Heart left ventricle (tissue), 16 donors: ENCODE measurements around the gene EVPL. TPM values are rescaled to one million over a fixed set of nuclear protein-coding genes. Genes with fewer than 3 reads are reported as not detected.

Experiments used
- ATAC-seq, 4 donors: fragments of 200-7000 bp; cut with Tn5 transposase; one replicate each; pipeline ENCODE4 v1.9.1; 2020 to 2022; ENCODE audit warnings: moderate library complexity in 4 of 4, mild to moderate bottlenecking in 3 of 4, moderate number of reproducible peaks in 1 of 4
- DNase-seq, 5 donors: peaks; one replicate each; pipeline ENCODE4 v3.0.0-alpha.2; 2020
- H3K27ac ChIP-seq, 12 donors: fragments of 200-600 bp; sonication (generic) in 4 of 12; one replicate each; pipeline versions ENCODE4 v1.5.0 to v1.8.0; 2016 to 2022; ENCODE audit warnings: mild to moderate bottlenecking in 2 of 12
- H3K27me3 ChIP-seq, 9 donors: fragments of 200-600 bp; sonication (generic) in 2 of 9; one replicate each; pipeline versions ENCODE4 v1.5.1 to v1.8.0; 2016 to 2022; ENCODE audit warnings: mild to moderate bottlenecking in 3 of 9
- H3K36me3 ChIP-seq, 9 donors: fragments of 200-600 bp; sonication (generic) in 2 of 9; one replicate each; pipeline versions ENCODE4 v1.5.0 to v1.8.0; 2018 to 2022; ENCODE audit warnings: mild to moderate bottlenecking in 2 of 9
- H3K4me1 ChIP-seq, 12 donors: fragments of 200-600 bp; sonication (generic) in 4 of 12; one replicate each; pipeline versions ENCODE4 v1.5.0 to v1.8.0; 2016 to 2022; ENCODE audit warnings: mild to moderate bottlenecking in 3 of 12
- H3K4me3 ChIP-seq, 12 donors: fragments of 200-600 bp; sonication (generic) in 4 of 12; one replicate each; pipeline versions ENCODE4 v1.5.0 to v1.8.0; 2017 to 2022; ENCODE audit warnings: mild to moderate bottlenecking in 9 of 12, moderate library complexity in 4 of 12
- H3K9me3 ChIP-seq, 12 donors: fragments of 200-600 bp; sonication (generic) in 4 of 12; one replicate each; pipeline versions ENCODE4 v1.5.0 to v1.8.0; 2016 to 2022; ENCODE audit warnings: mild to moderate bottlenecking in 1 of 12
- CTCF ChIP-seq, 12 donors: fragments of 200-600 bp; sonication (generic) in 4 of 12; IDR thresholded peaks; one replicate each; pipeline versions ENCODE4 v1.5.0 to v1.8.0; 2018 to 2022; ENCODE audit warnings: antibody characterized with exemption in 12 of 12, mild to moderate bottlenecking in 5 of 12
- POLR2A ChIP-seq, 2 donors: fragments of 450-650 bp; IDR thresholded peaks; one replicate each; pipeline ENCODE4 v1.6.1; 2017; ENCODE audit warnings: antibody characterized with exemption in 2 of 2, mild to moderate bottlenecking in 2 of 2, moderate library complexity in 2 of 2
- WGBS, 4 donors: extraction: QIAGEN DNeasy Blood & Tissue Kit in 2 of 4; methylation state at CpG; one replicate each; pipeline versions ENCODE4 v1.1.5 to v1.1.7; 2013 to 2018; 5-methylcytosine and 5-hydroxymethylcytosine counted together
- intact Hi-C, 10 donors: fragments of 100-400 bp; cut with DNase I; formaldehyde crosslinking; loops; one replicate each; pipeline versions ENCODE4 v1.11.1 to v1.14.2; 2022
- polyA plus RNA-seq, 2 donors: library from polyadenylated mRNA; stranded (reverse); fragments of 200-250 nt; gene quantifications; one replicate each; pipeline ENCODE4 v1.2.3, GENCODE V29; 2013
- total RNA-seq, 9 donors: library from RNA; depleted of rRNA in 2 of 9; stranded (reverse); fragments of >200 nt in 2 of 9; fragmentation: NEBNext Ultra II Directional in 3 of 9; extraction: Animal tissue kit (Norgen Biotek cat#: 25700) in 3 of 9; gene quantifications; one replicate each; pipeline versions ENCODE4 v1.1.0 to v1.2.4, GENCODE V29; 2016 to 2023
- donor health status: ischemic (EF 13 %, LVEDD 7.1; RV severe dilation, severe dysfunction).
- donor health status: healthy with polysubstance abuse.
- donor health status: DM: no; HTN: yes; CAD: no.
- donor health status: DM: no; HTN: no; CAD: no.
- donor health status: ischemic (EF 25% LVEDD 6.9; RV normal size, moderate dysfunction).
- donor health status: ischemic (EF 25% LVEDD 5.7; RV mildly dilated, moderate dysfunction).
- donor health status: healthy.
- donor health status: DM: yes; HTN: yes; CAD: no.
- donor health status: ischemic (EF 35%, LVEDD 5.7; RV mildly dilated, moderate dysfunction).
- donor health status: nonischemic (EF 11% LVEDD 7.7; RV severe dilation, severe dysfunction).
- donor health status: DM: yes; HTN: yes; CAD: no.
- donor health status: PGD.
- donor health status: ischemic (EF 29% LVEDD 5.4; RV normal size, mild dysfunction).
- donor health status: nonischemic (EF 23%, LVEDD 6.1; RV moderate dilation, normal function).

EVPL gene
- total and polyA plus RNA-seq, 11 donors: 0.03 to 2.0 (median 0.05) TPM; not detected in 3

GRCh38 chr17:76008630-76009425, 18.3 kb downstream of the EVPL start:
- Histone ChIP-seq H3K27ac (no peak overlapping the region), H3K4me3 (no peak overlapping the region), H3K9me3 (no peaks in the 10 kb centered on the region), H3K36me3 (peaks cover 0 to 7% (median 0%) of the 10 kb centered on the region in 9 donors), H3K4me1 (peaks cover 0 to 7% (median 0%) of the 10 kb centered on the region in 12 donors), H3K27me3 (no peaks in the 10 kb centered on the region)
- no peak for ATAC-seq
- 90 to 94% (median 93%) methylated on average over 56 of the region's 56 CpGs for WGBS, 4 donors
- intact Hi-C loops: no loop called here
- TF ChIP-seq POLR2A (IDR thresholded peaks at IDR 0.05) (no peak), CTCF (IDR thresholded peaks at IDR 0.05) (no peak)
- DNase-seq: peak in 1 of 5 donors; percentile 34

- WGBS, 4 donors: 92 to 95% (median 93%) methylated on average over 36 of the region's 36 CpGs
- H3K4me1 ChIP-seq: peaks cover 0 to 7% (median 0%) of the 10 kb centered on the region in 12 donors
- H3K36me3 ChIP-seq: peaks cover 0 to 7% (median 0%) of the 10 kb centered on the region in 9 donors
- no peak for ATAC-seq
- H3K27ac ChIP-seq: no peak overlapping the region
- intact Hi-C loops: no loop called here
- H3K9me3 ChIP-seq: no peaks in the 10 kb centered on the region
- no peak for TF ChIP-seq POLR2A (IDR thresholded peaks at IDR 0.05)
- no peak for TF ChIP-seq CTCF (IDR thresholded peaks at IDR 0.05)
- no peaks in the 10 kb centered on the region for H3K27me3 ChIP-seq
- DNase-seq: no peak
- no peak overlapping the region for H3K4me3 ChIP-seq
Observed at GRCh38 chr17:76008208-76008607, 18.9 kb downstream of the EVPL start.

GRCh38 chr17:76007850-76008165, 19.3 kb downstream of the EVPL start:
- H3K27ac ChIP-seq: no peak overlapping the region
- no peaks in the 10 kb centered on the region for H3K27me3 ChIP-seq
- H3K4me1 ChIP-seq: peaks cover 0 to 7% (median 0%) of the 10 kb centered on the region in 12 donors
- no peaks in the 10 kb centered on the region for H3K9me3 ChIP-seq
- intact Hi-C loops: no loop called here
- DNase-seq: peak in 1 of 5 donors; percentile 56
- 76 to 93% (median 90%) methylated on average over 15 to 16 of the region's 16 CpGs for WGBS, 4 donors
- peaks cover 0 to 7% (median 0%) of the 10 kb centered on the region in 9 donors for H3K36me3 ChIP-seq
- no peak for TF ChIP-seq POLR2A (IDR thresholded peaks at IDR 0.05)
- no peak for TF ChIP-seq CTCF (IDR thresholded peaks at IDR 0.05)
- no peak overlapping the region for H3K4me3 ChIP-seq
- no peak for ATAC-seq

GRCh38 chr17:76007131-76007849, 19.8 kb downstream of the EVPL start:
- DNase-seq: peak in 1 of 5 donors; percentile 40
- WGBS, 4 donors: 91 to 93% (median 92%) methylated on average over 31 to 39 of the region's 39 CpGs
- no peak overlapping the region for H3K4me3 ChIP-seq
- peaks cover 0 to 9% (median 0%) of the 10 kb centered on the region in 9 donors for H3K36me3 ChIP-seq
- H3K27me3 ChIP-seq: no peaks in the 10 kb centered on the region
- no peaks in the 10 kb centered on the region for H3K9me3 ChIP-seq
- no peak overlapping the region for H3K27ac ChIP-seq
- no peak for TF ChIP-seq CTCF (IDR thresholded peaks at IDR 0.05)
- TF ChIP-seq POLR2A (IDR thresholded peaks at IDR 0.05): no peak
- peaks cover 0 to 7% (median 0%) of the 10 kb centered on the region in 12 donors for H3K4me1 ChIP-seq
- ATAC-seq: no peak
- intact Hi-C loops: no loop called here
